GM13976 (cell line): ENCODE results near the gene ACBD4.

Experiments
- DNase-seq: peaks from one replicate; pipeline ENCODE4 v3.0.0; 2012; ENCODE audit warnings: low spot score
- in situ Hi-C: fragments of 300-500 bp; cut with MboI; formaldehyde crosslinking; loops from one replicate; pipeline ENCODE4 v1.12.0; 2022; ENCODE audit warnings: low sequenced_read_pairs, mixed read lengths, inconsistent platforms; ENCODE audit not compliant: unreplicated experiment
- TF ChIP-seq, protein P1 (sequence below): IDR thresholded peaks from 2 replicates; pipeline ENCODE4 v1.5.1; 2012; ENCODE audit warnings: borderline replicate concordance, mild to moderate bottlenecking; ENCODE audit not compliant: insufficient read depth; ENCODE audit errors: extremely low read depth, missing control alignments, control extremely low read depth

Gene ACBD4

GRCh38 chr17:45090711-45091110, 44.8 kb upstream of the ACBD4 start:
- in situ Hi-C loops: no loop called here
- TF ChIP-seq, protein P1, sequence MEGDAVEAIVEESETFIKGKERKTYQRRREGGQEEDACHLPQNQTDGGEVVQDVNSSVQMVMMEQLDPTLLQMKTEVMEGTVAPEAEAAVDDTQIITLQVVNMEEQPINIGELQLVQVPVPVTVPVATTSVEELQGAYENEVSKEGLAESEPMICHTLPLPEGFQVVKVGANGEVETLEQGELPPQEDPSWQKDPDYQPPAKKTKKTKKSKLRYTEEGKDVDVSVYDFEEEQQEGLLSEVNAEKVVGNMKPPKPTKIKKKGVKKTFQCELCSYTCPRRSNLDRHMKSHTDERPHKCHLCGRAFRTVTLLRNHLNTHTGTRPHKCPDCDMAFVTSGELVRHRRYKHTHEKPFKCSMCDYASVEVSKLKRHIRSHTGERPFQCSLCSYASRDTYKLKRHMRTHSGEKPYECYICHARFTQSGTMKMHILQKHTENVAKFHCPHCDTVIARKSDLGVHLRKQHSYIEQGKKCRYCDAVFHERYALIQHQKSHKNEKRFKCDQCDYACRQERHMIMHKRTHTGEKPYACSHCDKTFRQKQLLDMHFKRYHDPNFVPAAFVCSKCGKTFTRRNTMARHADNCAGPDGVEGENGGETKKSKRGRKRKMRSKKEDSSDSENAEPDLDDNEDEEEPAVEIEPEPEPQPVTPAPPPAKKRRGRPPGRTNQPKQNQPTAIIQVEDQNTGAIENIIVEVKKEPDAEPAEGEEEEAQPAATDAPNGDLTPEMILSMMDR: no peak
- no peak for DNase-seq

GRCh38 chr17:45091778-45092425, 43.6 kb upstream of the ACBD4 start:
- in situ Hi-C loops: no loop called here
- no peak for DNase-seq
- TF ChIP-seq, protein P1: no peak

DNA sequence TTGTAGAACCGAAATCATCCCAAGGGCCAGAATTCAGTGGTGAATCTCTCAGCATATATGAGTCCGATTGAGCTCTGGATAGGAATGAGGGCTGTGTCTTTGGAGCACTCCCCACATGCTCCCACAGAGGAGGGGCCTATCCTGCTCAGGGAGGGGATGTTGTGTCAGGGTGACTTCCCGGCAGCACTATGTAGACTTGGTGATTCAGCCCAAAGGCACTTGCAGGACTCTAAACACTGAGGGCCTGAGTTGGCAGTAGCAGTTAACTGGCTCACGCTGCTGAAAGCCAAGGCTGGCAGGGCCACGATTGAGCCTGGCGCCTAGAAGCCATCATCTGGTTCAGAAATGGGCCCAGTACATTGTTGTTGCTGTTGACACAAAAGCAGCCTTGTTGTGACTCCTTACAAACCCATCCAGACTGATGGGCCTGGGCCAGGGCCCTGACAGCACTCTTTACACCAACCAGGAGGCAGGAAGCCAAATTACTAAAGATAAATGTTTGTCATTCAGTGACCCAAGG, 42.5 kb upstream of the ACBD4 start:
- in situ Hi-C loops: no loop called here
- DNase-seq: no peak
- TF ChIP-seq, protein P1: no peak

DNA sequence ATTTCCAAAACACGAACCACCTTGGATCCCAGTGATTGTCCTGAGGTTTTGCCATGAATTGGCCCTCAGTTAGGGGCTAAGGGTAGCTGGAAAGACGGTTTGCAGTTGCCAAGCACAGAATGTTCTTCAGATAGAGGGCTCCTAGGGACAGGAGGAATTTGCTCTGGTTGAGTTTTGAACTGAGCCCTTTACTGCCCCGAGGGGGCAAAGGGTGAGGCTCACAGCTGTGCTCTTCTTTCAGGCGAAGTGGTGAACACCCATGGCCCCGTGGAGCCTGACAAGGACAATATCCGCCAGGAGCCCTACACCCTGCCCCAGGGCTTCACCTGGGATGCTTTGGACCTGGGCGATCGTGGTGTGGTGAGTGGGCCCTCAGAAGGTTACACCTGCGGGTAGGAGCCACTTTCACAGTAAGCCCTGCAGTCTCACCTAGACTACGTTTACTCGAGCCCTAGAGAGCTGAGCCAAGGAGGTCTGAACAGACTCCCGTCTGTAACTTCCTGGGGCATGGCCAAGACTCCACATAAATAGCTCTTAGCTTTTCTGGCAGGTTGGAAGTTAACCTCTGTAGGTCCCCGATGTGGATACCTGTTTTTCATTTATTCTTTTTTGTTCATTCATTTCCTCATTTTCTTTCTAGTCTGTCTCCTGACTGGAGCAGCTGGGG, 41.9 kb upstream of the ACBD4 start:
- in situ Hi-C loops: no loop called here
- no peak for DNase-seq
- TF ChIP-seq, protein P1: no peak

- in situ Hi-C loops: no loop called here
- TF ChIP-seq, protein P1: no peak
- DNase-seq: no peak
These were observed 39.3 kb upstream of the ACBD4 start for GRCh38 chr17:45096141-45096540.

- TF ChIP-seq, protein P1: no peak
- in situ Hi-C loops: no loop called here
- DNase-seq: no peak
These were observed 38.6 kb upstream of the ACBD4 start for GRCh38 chr17:45096926-45097325.
